Measurements from ENCODE around the gene C10orf105.

C10orf105 gene

GRCh38 chr10:71712572-71713134, 6.9 kb downstream of the C10orf105 start:
- H3K36me3 Mint-ChIP-seq (ENCODE audit: low read depth) = peaks cover 21% of the 10 kb centered on the region
- intact Hi-C loops (cut with micrococcal nuclease) = loop anchor here (5.0 kb wide), 1 partner anchor 65 kb away; no protein-coding TSS in a partner anchor
- no peaks in the 10 kb centered on the region for H3K9me3 Mint-ChIP-seq
- peak overlapping the region; percentile 92 for H3K27ac Mint-ChIP-seq
- no peaks in the 10 kb centered on the region for H3K27me3 Mint-ChIP-seq
- H3K4me3 Mint-ChIP-seq = no peak overlapping the region
- H3K4me1 Mint-ChIP-seq (ENCODE audit: low read depth) = peaks cover 98% of the 10 kb centered on the region

- no peaks in the 10 kb centered on the region for H3K9me3 Mint-ChIP-seq
- no peaks in the 10 kb centered on the region for H3K27me3 Mint-ChIP-seq
- H3K36me3 Mint-ChIP-seq (ENCODE audit: low read depth) = peaks cover 16% of the 10 kb centered on the region
- H3K27ac Mint-ChIP-seq = peak overlapping the region; percentile 92
- intact Hi-C loops (cut with micrococcal nuclease) = loop anchor here (5.0 kb wide), 1 partner anchor 65 kb away; no protein-coding TSS in a partner anchor
- H3K4me1 Mint-ChIP-seq (ENCODE audit: low read depth) = peaks cover 97% of the 10 kb centered on the region
- no peak overlapping the region for H3K4me3 Mint-ChIP-seq
Measured at GRCh38 chr10:71712170-71712569, 7.4 kb downstream of the C10orf105 start.

GRCh38 chr10:71711052-71711623, 8.4 kb downstream of the C10orf105 start:
- peaks cover 89% of the 10 kb centered on the region for H3K4me1 Mint-ChIP-seq (ENCODE audit: low read depth)
- H3K27me3 Mint-ChIP-seq = no peaks in the 10 kb centered on the region
- H3K27ac Mint-ChIP-seq = peak overlapping the region; percentile 92
- peaks cover 12% of the 10 kb centered on the region for H3K36me3 Mint-ChIP-seq (ENCODE audit: low read depth)
- intact Hi-C loops (cut with micrococcal nuclease) = loop anchor here (5.0 kb wide), 1 partner anchor 66 kb away; no protein-coding TSS in a partner anchor
- H3K9me3 Mint-ChIP-seq = no peaks in the 10 kb centered on the region
- no peak overlapping the region for H3K4me3 Mint-ChIP-seq

GRCh38 chr10:71710519-71710918, 9.1 kb downstream of the C10orf105 start:
- H3K9me3 Mint-ChIP-seq = no peaks in the 10 kb centered on the region
- intact Hi-C loops (cut with micrococcal nuclease) = loop anchor here (5.0 kb wide), 1 partner anchor 67 kb away; no protein-coding TSS in a partner anchor
- no peak overlapping the region for H3K4me3 Mint-ChIP-seq
- no peaks in the 10 kb centered on the region for H3K27me3 Mint-ChIP-seq
- H3K4me1 Mint-ChIP-seq (ENCODE audit: low read depth) = peaks cover 85% of the 10 kb centered on the region
- H3K36me3 Mint-ChIP-seq (ENCODE audit: low read depth) = peaks cover 6% of the 10 kb centered on the region
- peak overlapping the region; percentile 92 for H3K27ac Mint-ChIP-seq

- Mint-ChIP-seq H3K27ac (peak overlapping the region; percentile 1), H3K4me3 (no peak overlapping the region), H3K4me1 (ENCODE audit: low read depth) (peaks cover 82% of the 10 kb centered on the region), H3K27me3 (no peaks in the 10 kb centered on the region), H3K36me3 (ENCODE audit: low read depth) (no peaks in the 10 kb centered on the region), H3K9me3 (no peaks in the 10 kb centered on the region)
- intact Hi-C loops (cut with micrococcal nuclease) = loop anchor here (1.0 to 10.0 kb wide), 3 partner anchors 224 to 390 kb away; partner anchors contain the start of gene SLC29A3
Measured at GRCh38 chr10:71708897-71709882, 10.4 kb downstream of the C10orf105 start.

GRCh38 chr10:71708301-71708703, 11.3 kb downstream of the C10orf105 start:
- Mint-ChIP-seq H3K4me3 (no peak overlapping the region), H3K9me3 (no peaks in the 10 kb centered on the region), H3K27ac (peak overlapping the region; percentile 67), H3K36me3 (ENCODE audit: low read depth) (no peaks in the 10 kb centered on the region), H3K4me1 (ENCODE audit: low read depth) (peaks cover 73% of the 10 kb centered on the region), H3K27me3 (no peaks in the 10 kb centered on the region)
- intact Hi-C loops (cut with micrococcal nuclease) = loop anchor here (1.0 to 10.0 kb wide), 3 partner anchors 224 to 389 kb away; partner anchors contain the start of gene SLC29A3

- Mint-ChIP-seq H3K27me3 (no peaks in the 10 kb centered on the region), H3K4me1 (ENCODE audit: low read depth) (peaks cover 69% of the 10 kb centered on the region), H3K9me3 (no peaks in the 10 kb centered on the region), H3K27ac (peak overlapping the region; percentile 67), H3K4me3 (no peak overlapping the region), H3K36me3 (ENCODE audit: low read depth) (no peaks in the 10 kb centered on the region)
- intact Hi-C loops (cut with micrococcal nuclease) = loop anchor here (5.0 to 10.0 kb wide), 2 partner anchors 223 to 325 kb away; no protein-coding TSS in a partner anchor
Measured at GRCh38 chr10:71707240-71707789, 12.3 kb downstream of the C10orf105 start.

- Mint-ChIP-seq H3K27ac (no peak overlapping the region), H3K27me3 (no peaks in the 10 kb centered on the region), H3K9me3 (no peaks in the 10 kb centered on the region), H3K4me1 (ENCODE audit: low read depth) (peaks cover 69% of the 10 kb centered on the region), H3K36me3 (ENCODE audit: low read depth) (no peaks in the 10 kb centered on the region), H3K4me3 (no peak overlapping the region)
- intact Hi-C loops (cut with micrococcal nuclease) = loop anchor here (5.0 to 10.0 kb wide), 2 partner anchors 222 to 324 kb away; no protein-coding TSS in a partner anchor
Measured at GRCh38 chr10:71706216-71707121, 13.1 kb downstream of the C10orf105 start.

GRCh38 chr10:71705582-71705981, 14.0 kb downstream of the C10orf105 start:
- peaks cover 69% of the 10 kb centered on the region for H3K4me1 Mint-ChIP-seq (ENCODE audit: low read depth)
- no peaks in the 10 kb centered on the region for H3K36me3 Mint-ChIP-seq (ENCODE audit: low read depth)
- peak overlapping the region; percentile 48 for H3K27ac Mint-ChIP-seq
- no peaks in the 10 kb centered on the region for H3K9me3 Mint-ChIP-seq
- no peak overlapping the region for H3K4me3 Mint-ChIP-seq
- intact Hi-C loops (cut with micrococcal nuclease) = loop anchor here (5.0 to 10.0 kb wide), 2 partner anchors 221 to 323 kb away; no protein-coding TSS in a partner anchor
- H3K27me3 Mint-ChIP-seq = no peaks in the 10 kb centered on the region

- H3K36me3 Mint-ChIP-seq (ENCODE audit: low read depth) = no peaks in the 10 kb centered on the region
Measured at GRCh38 chr10:71704816-71705215, 14.8 kb downstream of the C10orf105 start.

GRCh38 chr10:71703577-71703976, 16.0 kb downstream of the C10orf105 start:
- Mint-ChIP-seq H3K27ac (no peak overlapping the region), H3K36me3 (ENCODE audit: low read depth) (no peaks in the 10 kb centered on the region), H3K4me3 (no peak overlapping the region), H3K9me3 (no peaks in the 10 kb centered on the region), H3K27me3 (no peaks in the 10 kb centered on the region), H3K4me1 (ENCODE audit: low read depth) (peaks cover 68% of the 10 kb centered on the region)
- intact Hi-C loops (cut with micrococcal nuclease) = loop anchor here (10.0 kb wide), 1 partner anchor 219 kb away; no protein-coding TSS in a partner anchor

More at GRCh38 chr10:71704816-71705215, 14.8 kb downstream of the C10orf105 start:
- H3K27me3 Mint-ChIP-seq = no peaks in the 10 kb centered on the region
- no peak overlapping the region for H3K4me3 Mint-ChIP-seq
- no peaks in the 10 kb centered on the region for H3K9me3 Mint-ChIP-seq
- intact Hi-C loops (cut with micrococcal nuclease) = loop anchor here (5.0 to 10.0 kb wide), 2 partner anchors 220 to 323 kb away; no protein-coding TSS in a partner anchor
- peak overlapping the region; percentile 48 for H3K27ac Mint-ChIP-seq
- H3K4me1 Mint-ChIP-seq (ENCODE audit: low read depth) = peaks cover 68% of the 10 kb centered on the region

- Mint-ChIP-seq H3K4me1 (ENCODE audit: low read depth) (peaks cover 73% of the 10 kb centered on the region), H3K36me3 (ENCODE audit: low read depth) (no peaks in the 10 kb centered on the region)
- intact Hi-C loops (cut with micrococcal nuclease) = loop anchor here (10.0 kb wide), 1 partner anchor 217 kb away; no protein-coding TSS in a partner anchor
Measured at GRCh38 chr10:71701496-71702132, 18.0 kb downstream of the C10orf105 start.

More at GRCh38 chr10:71701496-71702132, 18.0 kb downstream of the C10orf105 start:
- H3K27ac Mint-ChIP-seq = peak overlapping the region; percentile 63
- no peaks in the 10 kb centered on the region for H3K27me3 Mint-ChIP-seq
- H3K9me3 Mint-ChIP-seq = no peaks in the 10 kb centered on the region
- H3K4me3 Mint-ChIP-seq = no peak overlapping the region

Data from dendritic cell treated with granulocyte-macrophage colony-stimulating factor and Interleukin-4, amounts not matched to agents 40 ng/mL and 50 ng/mL, for 4 days (primary cell).